ENCODE results near the gene KLHL2. TPM values are rescaled to one million over a fixed set of nuclear protein-coding genes. Genes with fewer than 3 reads are reported as not detected.

Gene KLHL2
- total and polyA plus RNA-seq, 2 of the 13 experiments (the other 11 are each of a cell fraction or from before 2014, with no cell fraction given), result 9.2 to 17.6 TPM

DNA sequence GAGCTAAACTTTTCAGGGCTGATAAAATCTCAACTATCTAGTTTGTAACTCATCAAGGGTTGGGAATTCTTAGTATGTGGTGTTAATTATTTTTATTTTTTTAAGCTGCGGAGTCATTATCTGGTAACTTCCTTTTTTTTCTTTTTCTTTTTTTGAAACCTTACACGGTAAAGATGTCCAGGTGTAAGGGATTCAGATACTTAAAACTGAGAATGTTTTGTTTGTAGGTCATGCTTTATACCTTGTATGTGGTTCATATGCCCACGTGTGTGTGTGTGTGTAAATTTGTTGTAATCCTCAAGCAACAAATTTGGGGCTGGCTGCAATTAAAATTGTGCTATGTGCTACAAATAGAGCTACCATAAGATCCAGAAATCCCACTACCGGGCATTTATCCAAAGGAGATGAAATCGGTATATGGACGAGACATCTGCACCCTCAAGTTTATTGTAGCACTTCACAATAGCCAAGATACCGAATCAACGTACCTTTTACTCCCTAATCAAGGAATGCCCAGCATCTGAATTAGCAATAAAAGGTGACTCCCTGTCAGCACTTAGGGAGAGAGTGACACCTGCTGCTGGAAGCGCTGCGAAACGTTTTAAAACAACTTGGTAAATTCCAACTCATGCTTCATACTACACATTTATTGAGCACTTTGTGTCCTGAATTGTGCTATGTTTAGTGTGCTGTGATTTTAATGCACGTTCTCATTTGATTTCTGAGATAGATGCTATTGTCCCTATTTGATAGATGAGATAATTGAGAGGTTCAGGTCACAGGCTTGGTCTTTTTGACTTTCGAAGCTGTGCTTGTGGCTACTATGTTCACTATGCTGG is 136.2 kb downstream of the KLHL2 start (continued):
- TF ChIP-seq RAD51 (IDR thresholded peaks at IDR 0.05; ENCODE audit: borderline replicate concordance) (no peak), SETDB1 (CRISPR knock-in tag; IDR thresholded peaks at IDR 0.05; ENCODE audit: borderline replicate concordance) (no peak), BCL6 (CRISPR knock-in tag; IDR thresholded peaks at IDR 0.05) (no peak), POLR2AphosphoS2 (IDR thresholded peaks at IDR 0.05; ENCODE audit: low read depth, low read length) (peak; percentile 27; the same call in 1 of the 2 replicates), SUZ12 (IDR thresholded peaks at IDR 0.05; ENCODE audit: low read depth, low read length) (no peak), NR2C2 (CRISPR knock-in tag; IDR thresholded peaks at IDR 0.05; ENCODE audit: borderline replicate concordance) (no peak), ZNF468 (CRISPR knock-in tag; IDR thresholded peaks at IDR 0.05) (no peak), IRX3 (CRISPR knock-in tag; IDR thresholded peaks at IDR 0.05; ENCODE audit: borderline replicate concordance, low read depth) (peak; percentile 74; the same call in 1 of the 2 replicates), ZMAT3 (CRISPR knock-in tag; conservative IDR thresholded peaks at IDR 0.05) (no peak), PHF20 (CRISPR knock-in tag; IDR thresholded peaks at IDR 0.05) (no peak), HOXA9 (CRISPR knock-in tag; IDR thresholded peaks at IDR 0.05; ENCODE audit: borderline replicate concordance) (no peak), KDM2A (CRISPR knock-in tag; IDR thresholded peaks at IDR 0.05; ENCODE audit: borderline replicate concordance, low read depth) (peak; percentile 37; the same call in 1 of the 2 replicates), RAD21 (CRISPR knock-in tag; IDR thresholded peaks at IDR 0.05) (peak; percentile 45; the same call in 1 of the 2 replicates), ETV5 (CRISPR knock-in tag; IDR thresholded peaks at IDR 0.05; ENCODE audit: borderline replicate concordance) (no peak), NFYB (CRISPR knock-in tag; IDR thresholded peaks at IDR 0.05) (no peak), ATF7-NPFF (CRISPR knock-in tag; IDR thresholded peaks at IDR 0.05; ENCODE audit: low read depth) (no peak), POLR2AphosphoS5 (IDR thresholded peaks at IDR 0.05; ENCODE audit: low read depth, low read length) (peak; percentile 84), ZNF83 (CRISPR knock-in tag; IDR thresholded peaks at IDR 0.05; ENCODE audit: borderline replicate concordance) (no peak), ZNF232 (CRISPR knock-in tag; IDR thresholded peaks at IDR 0.05; ENCODE audit: borderline replicate concordance) (no peak), PBX3 (CRISPR knock-in tag; IDR thresholded peaks at IDR 0.05; ENCODE audit: borderline replicate concordance) (0 out of 2 replicates have a peak, but pooled peaks have one; percentile 27), ZNF512B (CRISPR knock-in tag; IDR thresholded peaks at IDR 0.05; ENCODE audit: borderline replicate concordance) (peak; percentile 20; the same call in 1 of the 2 replicates), ZNF326 (CRISPR knock-in tag; IDR thresholded peaks at IDR 0.05; ENCODE audit: borderline replicate concordance) (no peak), MEF2D (CRISPR knock-in tag; IDR thresholded peaks at IDR 0.05) (peak; percentile 67; the same call in 1 of the 2 replicates), CCDC6 (CRISPR knock-in tag; IDR thresholded peaks at IDR 0.05) (no peak), ZNF235 (CRISPR knock-in tag; IDR thresholded peaks at IDR 0.05; ENCODE audit: borderline replicate concordance) (no peak)
- TF ChIP-seq, protein P1, sequence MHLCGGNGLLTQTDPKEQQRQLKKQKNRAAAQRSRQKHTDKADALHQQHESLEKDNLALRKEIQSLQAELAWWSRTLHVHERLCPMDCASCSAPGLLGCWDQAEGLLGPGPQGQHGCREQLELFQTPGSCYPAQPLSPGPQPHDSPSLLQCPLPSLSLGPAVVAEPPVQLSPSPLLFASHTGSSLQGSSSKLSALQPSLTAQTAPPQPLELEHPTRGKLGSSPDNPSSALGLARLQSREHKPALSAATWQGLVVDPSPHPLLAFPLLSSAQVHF (CRISPR knock-in tag; IDR thresholded peaks at IDR 0.05), result no peak
